Uterus (tissue), 4 donors: ENCODE measurements around the gene WFDC2. TPM values are rescaled to one million over a fixed set of nuclear protein-coding genes. Genes with fewer than 3 reads are reported as not detected.

Experiments
- microRNA-seq: library from miRNA; unstranded; fragments of <30 nt; microRNA quantifications from one replicate; pipeline ENCODE4, GENCODE V29; 2016; ENCODE audit warnings: borderline microRNAs expressed, borderline replicate concordance
- small RNA-seq: library from RNA; depleted of rRNA; stranded (forward); fragments of <200 nt; gene quantifications from one replicate; pipeline ENCODE3, GENCODE V24; 2016
- total RNA-seq, 4 donors: library from RNA; depleted of rRNA in 3 of 4; stranded (reverse); fragments of >200 nt in 3 of 4; gene quantifications; one replicate each; pipeline versions ENCODE4 v1.1.0 to v1.2.4, GENCODE V29; 2014 to 2023
- donor health status: DM: yes; HTN: yes; CAD: no.

Gene WFDC2
- total RNA-seq, 4 donors from 2014 or later: 7.9 to 18.3 (median 15.5) TPM; not detected in 1

Small RNA genes within 50 kb of the gene (microRNA-seq; reads per million reads assigned to microRNA genes)
- not detected for gene MIR6812

Small RNA genes within 50 kb of the gene (small RNA-seq; reads per million reads assigned to genes)
- not detected for gene MIR6812

Other genes with a start within 250 kb of the WFDC2 start
- not detected for gene SEMG2, start 248.4 kb upstream of the WFDC2 start, total RNA-seq
- 10 to 100 TPM in 3 of 4 donors, 1 to 10 TPM in 1; 1.0 to 57.4 (median 20.9) TPM for gene SLPI, start 215.2 kb upstream of the WFDC2 start, total RNA-seq
- gene RBPJL, start 162.9 kb upstream of the WFDC2 start, total RNA-seq: not detected
- 1 to 10 TPM in 1 of 4 donors, not detected in 3; 5.6 TPM for gene MATN4, start 161.5 kb upstream of the WFDC2 start, total RNA-seq
- gene SDC4, start 121.3 kb upstream of the WFDC2 start, total RNA-seq: 10 to 100 TPM in 3 of 4 donors, 1 to 10 TPM in 1; 7.9 to 77.9 (median 48.4) TPM
- gene SYS1, start 106.6 kb upstream of the WFDC2 start, total RNA-seq: 10 to 100 TPM; 19.0 to 35.6 (median 25.0) TPM
- 1 to 10 TPM in 1 of 4 donors, not detected in 3; 1.9 TPM for gene TP53TG5, start 91.4 kb upstream of the WFDC2 start, total RNA-seq
- gene DBNDD2, start 61.5 kb upstream of the WFDC2 start, total RNA-seq: 10 to 100 TPM in 3 of 4 donors, 1 to 10 TPM in 1; 7.5 to 84.2 (median 62.4) TPM
- 10 to 100 TPM; 28.7 to 89.2 (median 62.6) TPM for gene PIGT, start 53.6 kb upstream of the WFDC2 start, total RNA-seq
- gene SPINT3, start 45.9 kb downstream of the WFDC2 start, total RNA-seq: not detected
- gene WFDC6, start 69.7 kb downstream of the WFDC2 start, total RNA-seq: not detected
- gene EPPIN, start 77.6 kb downstream of the WFDC2 start, total RNA-seq: under 1 TPM in 1 of 4 donors, not detected in 3; 0.97 TPM
- not detected for gene WFDC8, start 109.5 kb downstream of the WFDC2 start, total RNA-seq
- gene WFDC10A, start 160.0 kb downstream of the WFDC2 start, total RNA-seq: not detected
- not detected for gene WFDC9, start 161.5 kb downstream of the WFDC2 start, total RNA-seq
- gene WFDC11, start 200.5 kb downstream of the WFDC2 start, total RNA-seq: not detected
- not detected for gene WFDC13, start 232.3 kb downstream of the WFDC2 start, total RNA-seq
- gene WFDC10B, start 235.3 kb downstream of the WFDC2 start, total RNA-seq: not detected